GM10847 (cell line): ENCODE measurements around the gene REEP5.

Experiments
- POLR2A ChIP-seq: IDR thresholded peaks from 2 replicates; pipeline ENCODE4 v1.6.1; 2011; ENCODE audit not compliant: insufficient read length; ENCODE audit errors: extremely low read depth

Gene REEP5

GRCh38 chr5:112921833-112922817 is at the start of gene REEP5:
Gene REEP5, minus strand, starts transcription at chr5:112922227. Its CDS starts 37 bp downstream, at chr5:112922190.
- TF ChIP-seq POLR2A, result peak; percentile 90

- TF ChIP-seq POLR2A, result no peak
Measured at GRCh38 chr5:112971276-112971675, 49.2 kb upstream of the REEP5 start.

- no peak for TF ChIP-seq POLR2A
Measured at GRCh38 chr5:112968411-112969106, 46.5 kb upstream of the REEP5 start.

GRCh38 chr5:112967520-112968083 is 45.6 kb upstream of the REEP5 start:
- TF ChIP-seq POLR2A, result no peak

- no peak for TF ChIP-seq POLR2A
Measured at GRCh38 chr5:112965733-112966306, 43.8 kb upstream of the REEP5 start.

- TF ChIP-seq POLR2A, result no peak
Measured at GRCh38 chr5:112960863-112961504, 39.0 kb upstream of the REEP5 start.

- no peak for TF ChIP-seq POLR2A
Measured at GRCh38 chr5:112960315-112960714, 38.3 kb upstream of the REEP5 start.

GRCh38 chr5:112958093-112959088 is 36.4 kb upstream of the REEP5 start:
- TF ChIP-seq POLR2A, result no peak

GRCh38 chr5:112957036-112957808 is 35.2 kb upstream of the REEP5 start:
- TF ChIP-seq POLR2A, result no peak

GRCh38 chr5:112956606-112957005 is 34.6 kb upstream of the REEP5 start:
- no peak for TF ChIP-seq POLR2A

GRCh38 chr5:112951124-112951702 is 29.2 kb upstream of the REEP5 start:
- TF ChIP-seq POLR2A, result no peak

GRCh38 chr5:112948458-112948857 is 26.4 kb upstream of the REEP5 start:
- no peak for TF ChIP-seq POLR2A

GRCh38 chr5:112940670-112941069 is 18.6 kb upstream of the REEP5 start:
- TF ChIP-seq POLR2A, result no peak
